K562 (cell line): ENCODE measurements around the gene STK33. TPM values are rescaled to one million over a fixed set of nuclear protein-coding genes. Genes with fewer than 3 reads are reported as not detected.

ENCODE experiments used
- ATAC-seq: fragments of 200-7000 bp; cut with Tn5 transposase; 3 replicates; pipeline ENCODE4 v1.9.1; 2020; ENCODE audit warnings: moderate library complexity
- BruUV-seq: library from RNA; stranded (reverse); fragments of 400-500 nt; replicated peaks from 2 replicates; lab custom pipeline; 2021; lab: Mats Ljungman, UMichigan
- CTCF ChIA-PET: fragments of 300-600 bp; formaldehyde crosslinking; extraction: SDS; loops from one replicate; lab custom pipeline; 2021; ENCODE audit warnings: low intra/inter-chr PET ratio; lab: Yijun Ruan, JAX
- POLR2A ChIA-PET: fragments of 300-600, 350-650 bp; sonication (Branson Sonifier 250); formaldehyde crosslinking; extraction: SDS; loops from one replicate; lab custom pipeline; 2021; ENCODE audit warnings: antibody characterized with exemption, inconsistent platforms; lab: Yijun Ruan, JAX
- DNase-seq, 4 experiments: peaks; one replicate each; pipeline versions ENCODE4 v3.0.0 to v3.0.0-alpha.2; 2011 to 2018; ENCODE audit warnings: low spot score in 3 of 4, mixed read lengths in 3 of 4; ENCODE audit errors: extremely low read depth in 1 of 4
- FAIRE-seq: peaks from 2 replicates; lab custom pipeline; 2011; peaks lifted over from hg19 to GRCh38; lab: Jason Lieb, UNC
- H2AFZ ChIP-seq: 2 replicates; pipeline ENCODE4 v1.6.0; 2011; ENCODE audit warnings: low read depth, low read length, control low read depth, inconsistent platforms
- H3K27ac ChIP-seq: fragments of 200-600 bp; 3 replicates; pipeline ENCODE4 v1.8.0; 2011; ENCODE audit warnings: low read depth, mild to moderate bottlenecking, control low read depth, inconsistent platforms, low read length, moderate library complexity, mixed read lengths; ENCODE audit errors: extremely low read depth
- H3K27me3 ChIP-seq, 2 experiments: fragments of 300-600 bp in 1 of 2; 2 replicates in 1 of 2; 3 replicates in 1 of 2; pipeline versions ENCODE4 v1.6.0 to v1.8.0; 2011; ENCODE audit warnings: inconsistent platforms in 2 of 2, low read length in 2 of 2, mild to moderate bottlenecking in 1 of 2, mixed read lengths in 1 of 2, moderate library complexity in 1 of 2; ENCODE audit not compliant: control insufficient read depth in 2 of 2, insufficient read depth in 2 of 2
- H3K36me3 ChIP-seq: fragments of 300-600 bp; 3 replicates; pipeline ENCODE4 v1.8.0; 2011; ENCODE audit warnings: mild to moderate bottlenecking, low read length, inconsistent platforms; ENCODE audit not compliant: control insufficient read depth, insufficient read depth
- H3K4me1 ChIP-seq, 2 experiments: fragments of 200-600 bp in 1 of 2; replicated peaks in 1 of 2; 2 replicates in 1 of 2; 3 replicates in 1 of 2; pipeline versions ENCODE4 v1.5.1 to v1.8.0; 2011; ENCODE audit warnings: inconsistent platforms in 2 of 2, low read length in 2 of 2, mild to moderate bottlenecking in 1 of 2, mixed read lengths in 1 of 2, moderate library complexity in 1 of 2; ENCODE audit not compliant: control insufficient read depth in 2 of 2, insufficient read depth in 2 of 2
- H3K4me2 ChIP-seq: 2 replicates; pipeline ENCODE4 v1.6.1; 2011; ENCODE audit warnings: low read length, control low read depth, inconsistent platforms, mixed read lengths; ENCODE audit not compliant: insufficient read depth
- H3K4me3 ChIP-seq: fragments of 200-600 bp; sonication (generic), shearing (Covaris generic); 2 replicates; pipeline ENCODE4 v1.5.1; 2016; ENCODE audit warnings: control low read depth, inconsistent platforms
- H3K79me2 ChIP-seq: fragments of 200-600 bp; 3 replicates; pipeline ENCODE4 v1.8.0; 2011; ENCODE audit warnings: low read length, inconsistent platforms; ENCODE audit not compliant: control insufficient read depth, insufficient read depth
- H3K9ac ChIP-seq, 2 experiments: 2 replicates each; pipeline versions ENCODE4 v1.6.0 to v1.6.1; 2011; ENCODE audit warnings: low read depth in 2 of 2, low read length in 2 of 2, control low read depth in 1 of 2, inconsistent platforms in 1 of 2, mild to moderate bottlenecking in 1 of 2, mixed read lengths in 1 of 2; ENCODE audit not compliant: insufficient read depth in 1 of 2
- H3K9me1 ChIP-seq: one replicate; pipeline ENCODE4 v1.6.0; 2011; ENCODE audit warnings: inconsistent platforms, mild to moderate bottlenecking, low read length, moderate library complexity; ENCODE audit not compliant: control insufficient read depth, insufficient read depth
- H3K9me3 ChIP-seq: replicated peaks from 2 replicates; pipeline ENCODE4 v1.5.1; 2011; ENCODE audit warnings: low read depth, low read length, inconsistent platforms; ENCODE audit not compliant: control insufficient read depth, insufficient read depth
- H4K20me1 ChIP-seq: replicated peaks from 2 replicates; pipeline ENCODE4 v1.6.1; 2011; ENCODE audit warnings: low read length, inconsistent platforms, mixed read lengths; ENCODE audit not compliant: control insufficient read depth, insufficient read depth
- BACH1 ChIP-seq: fragments of 200-800 bp; sonication (Bioruptor generic); IDR thresholded peaks from 2 replicates; pipeline ENCODE4 v1.6.1; 2016; ENCODE audit warnings: missing genetic modification characterization, missing compliant biosample characterization
- CBFA2T3 ChIP-seq: fragments of 450-650 bp; IDR thresholded peaks from 2 replicates; pipeline ENCODE4 v1.6.1; 2017
- CREB1 ChIP-seq, 2 experiments: sonication (generic) in 1 of 2; formaldehyde crosslinking in 1 of 2; IDR thresholded peaks; 2 replicates each; pipeline versions ENCODE4 v1.6.1 to v1.8.0; 2012 to 2022; ENCODE audit warnings: inconsistent platforms in 1 of 2, mild to moderate bottlenecking in 1 of 2, missing genetic modification reagents in 1 of 2, moderate library complexity in 1 of 2
- HDAC1 ChIP-seq, 2 experiments: fragments of 450-650 bp; IDR thresholded peaks; 2 replicates each; pipeline ENCODE4 v1.6.1; 2016 to 2017; ENCODE audit warnings: inconsistent platforms in 1 of 2, mild to moderate bottlenecking in 1 of 2, moderate library complexity in 1 of 2
- MYBL2 ChIP-seq, 2 experiments: fragments of 450-650 bp in 1 of 2; sonication (generic) in 1 of 2; formaldehyde crosslinking in 1 of 2; IDR thresholded peaks; 2 replicates each; pipeline versions ENCODE4 v1.6.1 to v1.8.1; 2017 to 2022; ENCODE audit warnings: borderline replicate concordance in 1 of 2, inconsistent platforms in 1 of 2, low read depth in 1 of 2, mild to moderate bottlenecking in 1 of 2, missing genetic modification reagents in 1 of 2, moderate library complexity in 1 of 2
- POU5F1 ChIP-seq: fragments of 150-350 bp; IDR thresholded peaks from 2 replicates; pipeline ENCODE4 v1.6.1; 2014; ENCODE audit warnings: borderline replicate concordance, low read length, low read depth, mild to moderate bottlenecking; ENCODE audit not compliant: partially characterized antibody
- RBM17 ChIP-seq: fragments of 200-400 bp; formaldehyde crosslinking; IDR thresholded peaks from 2 replicates; pipeline ENCODE4 v1.6.1; 2017; ENCODE audit warnings: low read depth, mild to moderate bottlenecking, low read length, borderline replicate concordance
- SPI1 ChIP-seq: IDR thresholded peaks from 2 replicates; pipeline ENCODE4 v1.6.1; 2011; ENCODE audit warnings: low read depth, low read length, control low read depth, borderline replicate concordance
- ZC3H11A ChIP-seq: IDR thresholded peaks from 2 replicates; pipeline ENCODE4 v1.6.1; 2012; ENCODE audit warnings: low read depth, low read length, improper control_type of control experiment
- ZNF232 ChIP-seq: sonication (generic); formaldehyde crosslinking; IDR thresholded peaks from 2 replicates; pipeline ENCODE4 v1.8.0; 2022; ENCODE audit warnings: mild to moderate bottlenecking, missing genetic modification reagents
- WGBS: fragments of 100-300 bp; shearing (Covaris generic); methylation state at CpG from one replicate; pipeline ENCODE4 v1.1.6; 2016; ENCODE audit warnings: low coverage, mixed read lengths; ENCODE audit not compliant: insufficient coverage; ENCODE audit errors: missing lambda C conversion rate; 5-methylcytosine and 5-hydroxymethylcytosine counted together
- in situ Hi-C: fragments of 300-500 bp; cut with MboI; formaldehyde crosslinking; loops from 4 replicates; pipeline ENCODE4 v1.15.0; 2018; ENCODE audit warnings: inconsistent platforms, mixed read lengths
- intact Hi-C: fragments of 100-400 bp; cut with micrococcal nuclease; formaldehyde crosslinking; loops from 2 replicates; pipeline ENCODE4 v1.14.2; 2022
- polyA plus RNA-seq, 8 experiments: library from polyadenylated mRNA; depleted of rRNA in 4 of 8; stranded (reverse) in 5 of 8; unstranded in 3 of 8; fragments of >200 nt; fragmentation: Nextera tagmentation in 2 of 8; fragmentation: Illumina TruSeq in 1 of 8; extraction: Ambion mirVana in 2 of 8; extraction: Trizol in 1 of 8; gene quantifications; 2 replicates each; pipeline versions ENCODE4 v1.2.1 to v1.2.3, GENCODE V29; 2011 to 2014; ENCODE audit warnings: inconsistent platforms in 1 of 8, missing spikeins in 1 of 8
- total RNA-seq, 7 experiments: library from RNA; depleted of rRNA in 6 of 7; stranded (reverse); fragments of >200 nt in 6 of 7; fragmentation: Illumina TruSeq in 2 of 7; extraction: Trizol in 2 of 7; gene quantifications; 2 replicates each; pipeline versions ENCODE4 v1.2.1 to v1.2.3, GENCODE V29; 2011 to 2021; ENCODE audit warnings: low replicate concordance in 1 of 7
- TF ChIP-seq, protein P1 (sequence below): fragments of 450-650 bp; IDR thresholded peaks from 2 replicates; pipeline ENCODE4 v1.6.1; 2016; ENCODE audit warnings: mild to moderate bottlenecking

The STK33 gene
- total and polyA plus RNA-seq, 9 of the 15 experiments (the other 6 are each of a cell fraction or from before 2014, with no cell fraction given): not detected

DNA sequence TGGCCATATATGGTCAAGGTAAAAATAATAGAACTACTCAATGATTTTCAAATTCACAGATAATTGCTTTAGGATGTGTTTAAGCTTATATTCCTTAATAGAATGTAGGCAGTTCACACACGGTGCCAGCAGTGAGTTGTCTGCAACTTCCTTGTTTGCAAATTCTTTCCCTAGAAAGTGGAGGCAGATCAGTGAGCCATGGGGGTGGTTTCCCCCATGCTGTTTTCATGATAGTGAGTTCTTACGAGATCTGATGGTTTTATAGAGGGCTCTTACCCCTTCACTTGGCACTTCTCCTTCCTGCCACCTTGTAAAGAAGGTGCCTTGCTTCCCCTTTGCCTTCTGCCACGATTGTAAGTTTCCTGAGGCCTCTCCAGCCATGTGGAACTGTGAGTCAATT is 218.6 kb downstream of the STK33 start:
- Histone ChIP-seq H4K20me1 (no peaks in the 10 kb centered on the region), H3K9me1 (no peaks in the 10 kb centered on the region), H2AFZ (no peak overlapping the region), H3K4me1 (no peaks in the 10 kb centered on the region), H3K9me3 (no peaks in the 10 kb centered on the region), H3K9ac (no peak overlapping the region), H3K27ac (no peak overlapping the region), H3K4me2 (no peak overlapping the region), H3K27me3 (no peaks in the 10 kb centered on the region; a peak in 2 of 5 replicates), H3K36me3 (no peaks in the 10 kb centered on the region), H3K4me3 (no peak overlapping the region), H3K79me2 (no peaks in the 10 kb centered on the region)
- DNase-seq: no peak
- TF ChIP-seq ZC3H11A (no peak), CREB1 (IDR thresholded peaks at IDR 0.05) (no peak), CREB1 (CRISPR knock-in tag; IDR thresholded peaks at IDR 0.05) (no peak), RBM17 (no peak), ZNF232 (CRISPR knock-in tag) (no peak), MYBL2 (IDR thresholded peaks at IDR 0.05; ENCODE audit: low read depth) (no peak), MYBL2 (CRISPR knock-in tag; IDR thresholded peaks at IDR 0.05; ENCODE audit: borderline replicate concordance) (no peak), POU5F1 (no peak), BACH1 (tag) (no peak), CBFA2T3 (no peak), HDAC1 (IDR thresholded peaks at IDR 0.05) (no peak), SPI1 (no peak)
- TF ChIP-seq, protein P1, sequence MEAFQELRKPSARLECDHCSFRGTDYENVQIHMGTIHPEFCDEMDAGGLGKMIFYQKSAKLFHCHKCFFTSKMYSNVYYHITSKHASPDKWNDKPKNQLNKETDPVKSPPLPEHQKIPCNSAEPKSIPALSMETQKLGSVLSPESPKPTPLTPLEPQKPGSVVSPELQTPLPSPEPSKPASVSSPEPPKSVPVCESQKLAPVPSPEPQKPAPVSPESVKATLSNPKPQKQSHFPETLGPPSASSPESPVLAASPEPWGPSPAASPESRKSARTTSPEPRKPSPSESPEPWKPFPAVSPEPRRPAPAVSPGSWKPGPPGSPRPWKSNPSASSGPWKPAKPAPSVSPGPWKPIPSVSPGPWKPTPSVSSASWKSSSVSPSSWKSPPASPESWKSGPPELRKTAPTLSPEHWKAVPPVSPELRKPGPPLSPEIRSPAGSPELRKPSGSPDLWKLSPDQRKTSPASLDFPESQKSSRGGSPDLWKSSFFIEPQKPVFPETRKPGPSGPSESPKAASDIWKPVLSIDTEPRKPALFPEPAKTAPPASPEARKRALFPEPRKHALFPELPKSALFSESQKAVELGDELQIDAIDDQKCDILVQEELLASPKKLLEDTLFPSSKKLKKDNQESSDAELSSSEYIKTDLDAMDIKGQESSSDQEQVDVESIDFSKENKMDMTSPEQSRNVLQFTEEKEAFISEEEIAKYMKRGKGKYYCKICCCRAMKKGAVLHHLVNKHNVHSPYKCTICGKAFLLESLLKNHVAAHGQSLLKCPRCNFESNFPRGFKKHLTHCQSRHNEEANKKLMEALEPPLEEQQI: no peak
- no TSS peak for BruUV-seq
- WGBS: 0% methylated on average over 3 of the region's 3 CpGs
- FAIRE-seq: no peak
- ChIA-PET POLR2A (no interaction called here), CTCF (no interaction called here)
- ATAC-seq: no peak
- intact Hi-C loops (no loop called here), in situ Hi-C loops (no loop called here)
